ELF-1 (cell line): ENCODE data around the gene SLC12A4.
"Not testable (repeated sequence)": the region's sequence is repeated elsewhere in the genome, so short reads cannot be mapped to it uniquely, and the experiment has no call there.

Experiments used
- DNase-seq: peaks from one replicate; pipeline ENCODE4 v3.0.0-alpha.2; 2016; ENCODE audit warnings: low read depth, low spot score

The SLC12A4 gene

GRCh38 chr16:67968400-67969253 is at the start of gene SLC12A4:
Gene SLC12A4 (minus strand): TSS chr16:67968637. CDS start chr16:67968553, 84 bp downstream.
- peak; percentile 84 for DNase-seq

GRCh38 chr16:68015681-68016080 is 47.2 kb upstream of the SLC12A4 start, which contains the start of gene DPEP2NB:
Gene DPEP2NB (minus strand): TSS chr16:68015911. CDS start chr16:68015770, 141 bp downstream.
- DNase-seq: no peak

GRCh38 chr16:68013440-68013839 is 45.0 kb upstream of the SLC12A4 start:
- DNase-seq: no peak

- DNase-seq: not testable (repeated sequence)
Measured at GRCh38 chr16:68009872-68010271, 41.4 kb upstream of the SLC12A4 start.

GRCh38 chr16:68009157-68009735 is 40.8 kb upstream of the SLC12A4 start:
- DNase-seq: peak; percentile 45

GRCh38 chr16:68005786-68006286 is 37.4 kb upstream of the SLC12A4 start:
- DNase-seq: peak; percentile 75

- DNase-seq: no peak
Measured at GRCh38 chr16:68005211-68005610, 36.8 kb upstream of the SLC12A4 start.

GRCh38 chr16:68003031-68003430 is 34.6 kb upstream of the SLC12A4 start:
- no peak for DNase-seq

GRCh38 chr16:68000450-68000849 is 32.0 kb upstream of the SLC12A4 start:
- no peak for DNase-seq

GRCh38 chr16:67999985-68000384 is 31.5 kb upstream of the SLC12A4 start:
- DNase-seq: no peak

GRCh38 chr16:67998779-67999688 is 30.6 kb upstream of the SLC12A4 start, which contains the start of gene DPEP2:
Gene DPEP2 (minus strand): TSS chr16:67999484. CDS start chr16:67993212, 6,272 bp downstream.
- not testable (repeated sequence) for DNase-seq

GRCh38 chr16:67998231-67998778 is 29.9 kb upstream of the SLC12A4 start:
- not testable (repeated sequence) for DNase-seq

GRCh38 chr16:67996666-67997065 is 28.2 kb upstream of the SLC12A4 start:
- DNase-seq: no peak

- DNase-seq: no peak
Measured at GRCh38 chr16:67995423-67995822, 27.0 kb upstream of the SLC12A4 start.

- DNase-seq: not testable (repeated sequence)
Measured at GRCh38 chr16:67994040-67994408, 25.6 kb upstream of the SLC12A4 start.

- peak; percentile 92 for DNase-seq
Measured at GRCh38 chr16:67993207-67994039, 25.0 kb upstream of the SLC12A4 start.

- no peak for DNase-seq
Measured at GRCh38 chr16:67992661-67993206, 24.3 kb upstream of the SLC12A4 start.

GRCh38 chr16:67990018-67990386 is 21.6 kb upstream of the SLC12A4 start:
- no peak for DNase-seq

GRCh38 chr16:67989322-67990017 is 21.0 kb upstream of the SLC12A4 start:
- no peak for DNase-seq
